Ishikawa (cell line): ENCODE results near the gene DUXB.

Experiments used
- CEBPB ChIP-seq: IDR thresholded peaks from 2 replicates; pipeline ENCODE4 v1.6.1; 2012
- CREB1 ChIP-seq: IDR thresholded peaks from 2 replicates; pipeline ENCODE4 v1.6.1; 2012; ENCODE audit warnings: low read depth
- EGR1 ChIP-seq: IDR thresholded peaks from 2 replicates; pipeline ENCODE4 v1.6.1; 2012
- EP300 ChIP-seq: IDR thresholded peaks from 2 replicates; pipeline ENCODE4 v1.6.1; 2012; ENCODE audit warnings: borderline replicate concordance
- FOXM1 ChIP-seq: IDR thresholded peaks from 2 replicates; pipeline ENCODE4 v1.6.1; 2012; ENCODE audit warnings: low read depth, borderline replicate concordance
- NFIC ChIP-seq: IDR thresholded peaks from 2 replicates; pipeline ENCODE4 v1.6.1; 2012
- RAD21 ChIP-seq: IDR thresholded peaks from 2 replicates; pipeline ENCODE4 v1.6.1; 2012; ENCODE audit warnings: low read depth
- TAF1 ChIP-seq: IDR thresholded peaks from 2 replicates; pipeline ENCODE4 v1.6.1; 2012; ENCODE audit warnings: low read depth, mild to moderate bottlenecking
- TCF12 ChIP-seq: IDR thresholded peaks from 2 replicates; pipeline ENCODE4 v1.6.1; 2012; ENCODE audit warnings: low read depth
- TEAD4 ChIP-seq: IDR thresholded peaks from 2 replicates; pipeline ENCODE4 v1.6.1; 2012
- YY1 ChIP-seq: IDR thresholded peaks from 2 replicates; pipeline ENCODE4 v1.6.1; 2012; ENCODE audit warnings: low read depth
- ZBTB7A ChIP-seq: IDR thresholded peaks from 2 replicates; pipeline ENCODE4 v1.6.1; 2012; ENCODE audit warnings: low read depth
- TF ChIP-seq, protein P1 (sequence below): IDR thresholded peaks from 2 replicates; pipeline ENCODE4 v1.6.1; 2012
- TF ChIP-seq, protein P2 (sequence below): IDR thresholded peaks from 2 replicates; pipeline ENCODE4 v1.6.1; 2012; ENCODE audit warnings: low read depth, mild to moderate bottlenecking
- TF ChIP-seq, protein P3 (sequence below): IDR thresholded peaks from 2 replicates; pipeline ENCODE4 v1.6.1; 2012

The DUXB gene

DNA sequence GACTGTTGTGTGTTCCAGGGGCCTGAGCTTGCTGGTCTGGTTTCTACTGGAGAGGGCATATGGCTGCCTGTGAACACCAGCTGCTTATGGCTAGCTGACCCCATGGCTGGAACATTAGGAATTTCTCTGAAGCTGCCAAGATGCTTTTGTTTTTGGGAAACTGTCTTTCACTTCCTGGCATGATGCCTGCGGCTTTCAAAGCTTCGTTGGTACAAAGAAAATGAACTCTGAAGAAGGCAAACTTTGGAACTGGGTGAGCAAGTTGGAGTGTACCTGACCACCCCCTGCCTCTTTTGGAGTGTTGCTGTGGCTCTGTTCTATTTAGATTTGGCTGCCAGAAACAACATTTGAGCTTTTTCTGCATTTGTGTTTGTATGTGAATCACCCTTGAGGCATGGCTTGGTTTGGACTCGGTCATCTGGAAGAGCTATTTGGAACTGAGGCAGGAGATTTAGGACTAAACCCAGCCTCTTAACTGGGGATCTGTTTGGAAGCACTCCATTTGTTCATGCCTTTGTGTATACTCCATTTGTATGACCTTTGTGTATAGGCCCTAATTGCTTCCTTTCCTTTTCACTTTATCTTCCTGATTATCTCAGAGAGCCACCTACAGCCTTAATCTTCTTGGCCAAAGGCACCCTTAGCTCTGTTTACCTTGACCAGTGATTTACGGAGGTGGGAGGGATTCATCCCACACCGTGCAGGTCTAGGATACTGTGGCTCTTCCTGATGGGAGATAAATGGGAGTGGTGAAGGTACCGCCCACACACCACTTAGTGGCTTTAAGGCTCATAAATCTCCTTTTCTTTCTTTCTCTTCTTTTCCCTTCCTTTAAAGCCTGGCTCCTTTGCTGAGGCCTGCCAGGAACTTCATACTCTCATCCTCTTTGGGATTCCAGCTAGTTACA lies 32.3 kb upstream of the DUXB start:
- TF ChIP-seq EP300, result no peak
- TF ChIP-seq ZBTB7A, result no peak
- no peak for TF ChIP-seq YY1
- no peak for TF ChIP-seq NFIC
- no peak for TF ChIP-seq TAF1
- no peak for TF ChIP-seq EGR1
- TF ChIP-seq TEAD4, result no peak
- TF ChIP-seq RAD21, result no peak

DNA sequence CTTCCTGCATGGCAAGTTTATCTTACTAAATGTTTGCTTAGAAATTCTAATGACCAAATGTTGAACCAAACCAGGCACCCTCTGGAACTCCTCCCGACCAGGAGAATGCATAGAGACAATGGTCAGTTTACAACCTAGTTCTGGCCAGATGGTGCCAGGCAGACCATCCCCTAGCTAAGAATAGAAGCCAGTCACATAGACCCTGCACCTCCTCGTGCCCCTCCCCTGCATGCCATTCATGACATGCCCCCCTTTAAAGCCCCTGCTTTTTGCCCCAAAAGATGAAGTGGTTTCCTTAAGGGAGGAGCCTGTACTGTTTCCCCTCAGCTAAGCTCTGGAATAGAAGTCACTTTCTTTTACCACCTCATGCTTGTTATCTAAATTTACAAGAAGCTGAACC lies 31.6 kb upstream of the DUXB start:
- no peak for TF ChIP-seq TAF1
- TF ChIP-seq FOXM1, result no peak

DNA sequence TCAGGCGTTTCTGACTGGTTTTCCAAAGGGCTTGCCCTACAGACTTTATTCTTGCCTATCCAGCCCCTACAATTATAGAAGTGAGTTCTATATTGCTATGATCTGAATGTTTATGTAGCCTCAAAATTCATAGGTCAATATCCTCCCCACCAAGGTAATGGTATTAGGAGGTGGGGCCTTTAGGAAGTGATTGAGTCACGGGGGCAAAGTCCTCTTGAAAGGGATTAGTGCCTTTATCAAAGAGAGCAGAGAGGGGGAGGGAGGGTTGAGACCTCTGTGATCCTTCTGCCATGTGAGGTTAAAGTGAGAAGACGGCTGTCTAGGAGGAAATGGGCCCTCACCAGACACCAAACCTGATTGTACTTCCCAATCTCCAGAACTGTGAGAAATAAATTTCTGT lies 26.0 kb upstream of the DUXB start:
- TF ChIP-seq ZBTB7A (no peak), CEBPB (no peak), RAD21 (no peak), TCF12 (no peak), TAF1 (no peak)
- TF ChIP-seq, protein P1, sequence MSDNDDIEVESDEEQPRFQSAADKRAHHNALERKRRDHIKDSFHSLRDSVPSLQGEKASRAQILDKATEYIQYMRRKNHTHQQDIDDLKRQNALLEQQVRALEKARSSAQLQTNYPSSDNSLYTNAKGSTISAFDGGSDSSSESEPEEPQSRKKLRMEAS, result no peak
- TF ChIP-seq, protein P2, sequence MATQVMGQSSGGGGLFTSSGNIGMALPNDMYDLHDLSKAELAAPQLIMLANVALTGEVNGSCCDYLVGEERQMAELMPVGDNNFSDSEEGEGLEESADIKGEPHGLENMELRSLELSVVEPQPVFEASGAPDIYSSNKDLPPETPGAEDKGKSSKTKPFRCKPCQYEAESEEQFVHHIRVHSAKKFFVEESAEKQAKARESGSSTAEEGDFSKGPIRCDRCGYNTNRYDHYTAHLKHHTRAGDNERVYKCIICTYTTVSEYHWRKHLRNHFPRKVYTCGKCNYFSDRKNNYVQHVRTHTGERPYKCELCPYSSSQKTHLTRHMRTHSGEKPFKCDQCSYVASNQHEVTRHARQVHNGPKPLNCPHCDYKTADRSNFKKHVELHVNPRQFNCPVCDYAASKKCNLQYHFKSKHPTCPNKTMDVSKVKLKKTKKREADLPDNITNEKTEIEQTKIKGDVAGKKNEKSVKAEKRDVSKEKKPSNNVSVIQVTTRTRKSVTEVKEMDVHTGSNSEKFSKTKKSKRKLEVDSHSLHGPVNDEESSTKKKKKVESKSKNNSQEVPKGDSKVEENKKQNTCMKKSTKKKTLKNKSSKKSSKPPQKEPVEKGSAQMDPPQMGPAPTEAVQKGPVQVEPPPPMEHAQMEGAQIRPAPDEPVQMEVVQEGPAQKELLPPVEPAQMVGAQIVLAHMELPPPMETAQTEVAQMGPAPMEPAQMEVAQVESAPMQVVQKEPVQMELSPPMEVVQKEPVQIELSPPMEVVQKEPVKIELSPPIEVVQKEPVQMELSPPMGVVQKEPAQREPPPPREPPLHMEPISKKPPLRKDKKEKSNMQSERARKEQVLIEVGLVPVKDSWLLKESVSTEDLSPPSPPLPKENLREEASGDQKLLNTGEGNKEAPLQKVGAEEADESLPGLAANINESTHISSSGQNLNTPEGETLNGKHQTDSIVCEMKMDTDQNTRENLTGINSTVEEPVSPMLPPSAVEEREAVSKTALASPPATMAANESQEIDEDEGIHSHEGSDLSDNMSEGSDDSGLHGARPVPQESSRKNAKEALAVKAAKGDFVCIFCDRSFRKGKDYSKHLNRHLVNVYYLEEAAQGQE, result no peak

DNA sequence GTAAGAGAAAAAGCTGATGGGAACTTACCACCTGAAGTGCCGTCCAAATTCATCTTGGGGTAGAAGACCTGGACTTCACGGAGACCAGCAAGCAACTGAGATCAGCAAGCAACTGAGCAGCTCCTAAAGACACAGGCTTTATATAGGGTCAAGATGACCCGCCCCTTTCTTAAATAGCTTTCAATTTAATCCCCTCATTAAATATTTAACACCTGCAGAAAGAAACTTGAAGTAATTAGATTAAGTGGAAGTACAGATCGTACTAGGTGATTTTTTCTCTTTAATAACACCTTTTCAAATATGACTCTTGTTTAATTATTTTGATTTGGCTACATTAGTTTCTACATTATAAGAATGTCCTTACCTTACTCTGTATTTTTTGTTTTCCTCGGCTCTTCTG lies 25.1 kb upstream of the DUXB start, which contains the start of gene CPHXL:
Gene CPHXL, minus strand, starts transcription at position 101 of the 400 bp plus-strand sequence. Its CDS starts 48 bp downstream, at position 53.
- TF ChIP-seq, protein P2, result no peak
- no peak for TF ChIP-seq EGR1
- TF ChIP-seq, protein P3, sequence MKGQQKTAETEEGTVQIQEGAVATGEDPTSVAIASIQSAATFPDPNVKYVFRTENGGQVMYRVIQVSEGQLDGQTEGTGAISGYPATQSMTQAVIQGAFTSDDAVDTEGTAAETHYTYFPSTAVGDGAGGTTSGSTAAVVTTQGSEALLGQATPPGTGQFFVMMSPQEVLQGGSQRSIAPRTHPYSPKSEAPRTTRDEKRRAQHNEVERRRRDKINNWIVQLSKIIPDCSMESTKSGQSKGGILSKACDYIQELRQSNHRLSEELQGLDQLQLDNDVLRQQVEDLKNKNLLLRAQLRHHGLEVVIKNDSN, result no peak
- no peak for TF ChIP-seq RAD21

DNA sequence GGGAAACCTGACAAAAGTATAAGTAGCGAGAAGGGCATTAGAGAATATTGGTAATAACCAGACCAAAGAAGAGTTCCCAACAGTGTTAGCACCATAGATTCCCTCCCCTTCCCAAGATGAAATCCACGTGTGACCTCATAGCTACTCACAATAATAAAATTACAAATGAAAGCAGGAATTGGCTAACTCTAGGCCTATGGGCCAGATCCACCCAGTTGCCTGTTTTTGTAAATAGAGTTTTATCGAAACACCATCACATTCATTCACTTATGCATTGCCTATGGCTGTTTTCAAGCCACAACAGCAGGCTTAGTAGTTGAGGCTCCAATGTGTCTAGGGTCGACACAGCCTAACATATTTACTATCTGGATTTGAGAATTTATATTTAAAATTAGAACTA lies 17.2 kb upstream of the DUXB start:
- no peak for TF ChIP-seq ZBTB7A
- no peak for TF ChIP-seq FOXM1
- TF ChIP-seq TCF12, result no peak
- no peak for TF ChIP-seq EP300

DNA sequence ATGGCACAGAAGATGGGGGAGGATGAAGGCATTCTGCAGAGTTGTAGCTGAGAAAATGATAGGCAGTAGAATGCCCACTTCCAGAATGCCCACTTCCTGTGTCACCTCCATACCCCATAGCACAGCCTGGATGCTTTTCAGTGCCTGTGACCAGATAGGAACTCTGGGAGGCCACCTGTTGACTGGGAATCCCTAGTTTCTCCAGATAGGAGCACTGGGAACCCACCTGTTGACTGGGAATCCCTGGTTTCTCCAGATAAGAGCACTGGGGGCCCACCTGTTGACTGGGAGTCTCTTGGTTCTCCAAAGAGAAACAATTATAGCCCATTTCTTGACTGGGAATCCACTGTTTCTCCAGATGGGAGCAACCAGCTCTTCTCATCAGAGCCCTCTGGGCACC lies 13.4 kb upstream of the DUXB start:
- no peak for TF ChIP-seq TCF12
- TF ChIP-seq TEAD4, result no peak
- no peak for TF ChIP-seq FOXM1
- TF ChIP-seq EGR1, result no peak
- TF ChIP-seq ZBTB7A, result no peak
- no peak for TF ChIP-seq NFIC
- TF ChIP-seq, protein P1, result no peak
- no peak for TF ChIP-seq CEBPB

DNA sequence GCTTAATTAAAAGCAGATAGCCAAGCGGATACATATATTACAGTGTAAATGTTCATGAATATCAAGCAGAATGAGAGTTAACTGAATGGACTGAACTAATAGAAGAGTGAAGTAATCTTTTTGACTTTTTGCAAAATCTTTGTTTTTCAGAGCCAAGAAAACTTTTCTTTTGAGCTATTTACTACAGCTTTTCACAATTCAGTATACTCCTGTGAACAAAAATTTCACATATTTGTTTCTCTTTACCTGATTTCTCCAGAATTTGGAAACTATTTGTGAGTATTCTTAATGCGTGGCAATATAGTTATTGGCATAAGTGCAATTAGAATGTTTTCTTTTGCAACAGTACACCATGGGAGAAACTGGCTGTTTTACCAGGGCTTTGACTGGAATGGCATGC lies 9.1 kb upstream of the DUXB start:
- no peak for TF ChIP-seq CEBPB
- no peak for TF ChIP-seq EGR1
- TF ChIP-seq TEAD4, result no peak
- no peak for TF ChIP-seq NFIC
- no peak for TF ChIP-seq FOXM1
- TF ChIP-seq, protein P3, result no peak
- no peak for TF ChIP-seq ZBTB7A
- TF ChIP-seq, protein P1, result no peak
- no peak for TF ChIP-seq YY1
- TF ChIP-seq, protein P2, result no peak
- TF ChIP-seq TAF1, result no peak
- TF ChIP-seq EP300, result no peak
- TF ChIP-seq CREB1, result no peak
- TF ChIP-seq TCF12, result no peak
- no peak for TF ChIP-seq RAD21
